DOHH2 (cell line): ENCODE results near the gene DCBLD2.

ENCODE experiments used
- H3F3A ChIP-seq: fragments of 200-600 bp; sonication (generic), shearing (Covaris generic); 2 replicates; pipeline ENCODE4 v1.6.0; 2016; ENCODE audit warnings: antibody characterized with exemption, mild to moderate bottlenecking; ENCODE audit not compliant: control insufficient read depth, insufficient read depth
- H3K27ac ChIP-seq: fragments of 200-600 bp; sonication (generic); 2 replicates; pipeline ENCODE4 v1.5.1; 2014; ENCODE audit warnings: low read depth, mild to moderate bottlenecking, low read length, moderate library complexity
- H3K27me3 ChIP-seq: fragments of 200-600 bp; sonication (generic); 2 replicates; pipeline ENCODE4 v1.6.1; 2014; ENCODE audit warnings: mild to moderate bottlenecking, low read length, mixed read lengths; ENCODE audit not compliant: control insufficient read depth
- H3K36me3 ChIP-seq: fragments of 200-600 bp; sonication (generic); 2 replicates; pipeline ENCODE4 v1.6.1; 2014; ENCODE audit warnings: mild to moderate bottlenecking, low read length, moderate library complexity, mixed read lengths; ENCODE audit not compliant: control insufficient read depth
- H3K4me1 ChIP-seq: fragments of 200-600 bp; sonication (generic); 2 replicates; pipeline ENCODE4 v1.6.1; 2014; ENCODE audit warnings: mild to moderate bottlenecking, low read length, mixed read lengths; ENCODE audit not compliant: control insufficient read depth
- H3K4me2 ChIP-seq: fragments of 200-600 bp; sonication (generic); 2 replicates; pipeline ENCODE4 v1.6.0; 2014; ENCODE audit warnings: mild to moderate bottlenecking, low read length, moderate library complexity
- H3K4me3 ChIP-seq: fragments of 200-600 bp; sonication (generic); 2 replicates; pipeline ENCODE4 v1.5.1; 2014; ENCODE audit warnings: mild to moderate bottlenecking, low read length, mixed read lengths
- H3K79me2 ChIP-seq: fragments of 200-600 bp; sonication (generic); 2 replicates; pipeline ENCODE4 v1.6.1; 2014; ENCODE audit warnings: mild to moderate bottlenecking, low read length, mixed read lengths; ENCODE audit not compliant: control insufficient read depth
- H3K9me2 ChIP-seq: fragments of 200-600 bp; sonication (generic); replicated peaks from 2 replicates; pipeline ENCODE4 v1.6.1; 2014; ENCODE audit warnings: mild to moderate bottlenecking, low read length, mixed read lengths; ENCODE audit not compliant: control insufficient read depth
- H3K9me3 ChIP-seq: fragments of 200-600 bp; sonication (generic); 2 replicates; pipeline ENCODE4 v1.6.1; 2014; ENCODE audit warnings: antibody characterized with exemption, low read length, mixed read lengths; ENCODE audit not compliant: control insufficient read depth, insufficient read depth
- H4K20me1 ChIP-seq: fragments of 200-600 bp; sonication (generic); 2 replicates; pipeline ENCODE4 v1.6.0; 2014; ENCODE audit warnings: low read depth, mild to moderate bottlenecking, antibody characterized with exemption, low read length, moderate library complexity; ENCODE audit not compliant: control insufficient read depth, insufficient read depth
- CTCF ChIP-seq: fragments of 200-600 bp; sonication (generic); IDR thresholded peaks from one replicate; pipeline ENCODE4 v1.5.1; 2014; ENCODE audit warnings: antibody characterized with exemption, mild to moderate bottlenecking, low read depth, low read length; ENCODE audit not compliant: poor library complexity, severe bottlenecking
- EZH2phosphoT487 ChIP-seq: fragments of 200-600 bp; sonication (generic); IDR thresholded peaks from 2 replicates; pipeline ENCODE4 v1.6.1; 2017; ENCODE audit warnings: borderline replicate concordance, mild to moderate bottlenecking, antibody characterized with exemption, low read length, moderate library complexity, mixed read lengths

Gene DCBLD2

GRCh38 chr3:98786364-98787006 is 115.0 kb downstream of the DCBLD2 start:
- Histone ChIP-seq H3K9me2 (no peaks in the 10 kb centered on the region), H3K27ac (no peak overlapping the region)

GRCh38 chr3:98784666-98785600 is 116.6 kb downstream of the DCBLD2 start:
- Histone ChIP-seq H3K4me1 (no peaks in the 10 kb centered on the region), H3K27ac (no peak overlapping the region), H3K9me3 (no peaks in the 10 kb centered on the region), H3K4me2 (no peak overlapping the region), H3K4me3 (no peak overlapping the region), H4K20me1 (no peaks in the 10 kb centered on the region), H3F3A (no peaks in the 10 kb centered on the region), H3K9me2 (no peaks in the 10 kb centered on the region), H3K79me2 (no peaks in the 10 kb centered on the region), H3K27me3 (no peaks in the 10 kb centered on the region), H3K36me3 (peaks cover 31% of the 10 kb centered on the region)
- no peak for TF ChIP-seq EZH2phosphoT487
- TF ChIP-seq CTCF: no peak

More at GRCh38 chr3:98786364-98787006, 115.0 kb downstream of the DCBLD2 start:
- H3K4me1 ChIP-seq: no peaks in the 10 kb centered on the region
- peaks cover 24% of the 10 kb centered on the region for H3K36me3 ChIP-seq
- no peaks in the 10 kb centered on the region for H3F3A ChIP-seq
- H3K9me3 ChIP-seq: no peaks in the 10 kb centered on the region
- no peak overlapping the region for H3K4me2 ChIP-seq
- TF ChIP-seq EZH2phosphoT487: no peak
- no peak overlapping the region for H3K4me3 ChIP-seq
- no peaks in the 10 kb centered on the region for H3K79me2 ChIP-seq
- no peaks in the 10 kb centered on the region for H3K27me3 ChIP-seq
- no peaks in the 10 kb centered on the region for H4K20me1 ChIP-seq

GRCh38 chr3:98784042-98784441 is 117.5 kb downstream of the DCBLD2 start:
- no peak overlapping the region for H3K27ac ChIP-seq
- H3K4me1 ChIP-seq: no peaks in the 10 kb centered on the region
- no peaks in the 10 kb centered on the region for H3K9me3 ChIP-seq
- no peaks in the 10 kb centered on the region for H3K79me2 ChIP-seq
- no peaks in the 10 kb centered on the region for H3K27me3 ChIP-seq
- no peaks in the 10 kb centered on the region for H3K9me2 ChIP-seq
- no peak overlapping the region for H3K4me3 ChIP-seq
- H3K36me3 ChIP-seq: peaks cover 39% of the 10 kb centered on the region
- no peaks in the 10 kb centered on the region for H4K20me1 ChIP-seq
- no peaks in the 10 kb centered on the region for H3F3A ChIP-seq
- TF ChIP-seq CTCF: no peak
- no peak overlapping the region for H3K4me2 ChIP-seq
